GM18508 (cell line): ENCODE data around the gene KLK11.

Experiments
- ATAC-seq: cut with Tn5 transposase; IDR thresholded peaks from one replicate; pipeline ENCODE4 v1.9.1; 2021; ENCODE audit warnings: moderate number of reproducible peaks; ENCODE audit not compliant: insufficient read depth, unreplicated experiment

Gene KLK11

GRCh38 chr19:51026554-51026831 is at the start of gene KLK11:
Gene KLK11, minus strand, starts transcription at chr19:51026616. Its CDS starts 985 bp downstream, at chr19:51025631.
- ATAC-seq, result no peak

GRCh38 chr19:51075998-51076397 is 49.6 kb upstream of the KLK11 start:
- ATAC-seq, result no peak

GRCh38 chr19:51071095-51071405 is 44.6 kb upstream of the KLK11 start:
- no peak for ATAC-seq

GRCh38 chr19:51070334-51071094 is 44.1 kb upstream of the KLK11 start:
- ATAC-seq, result no peak

- no peak for ATAC-seq
These were observed 40.2 kb upstream of the KLK11 start for GRCh38 chr19:51066393-51067186.

- ATAC-seq, result no peak
These were observed 39.0 kb upstream of the KLK11 start for GRCh38 chr19:51065221-51065960.

GRCh38 chr19:51064534-51065220 is 38.3 kb upstream of the KLK11 start, which contains the start of gene KLK13:
Gene KLK13, minus strand, starts transcription at chr19:51065092. Its CDS starts 25 bp downstream, at chr19:51065067.
- ATAC-seq, result no peak

- ATAC-seq, result no peak
These were observed 37.2 kb upstream of the KLK11 start for GRCh38 chr19:51063664-51064063.

GRCh38 chr19:51060973-51061372 is 34.6 kb upstream of the KLK11 start:
- ATAC-seq, result no peak

- ATAC-seq, result no peak
These were observed 33.9 kb upstream of the KLK11 start for GRCh38 chr19:51060336-51060735.

GRCh38 chr19:51059715-51060114 is 33.3 kb upstream of the KLK11 start:
- ATAC-seq, result no peak

- ATAC-seq, result no peak
These were observed 29.4 kb upstream of the KLK11 start for GRCh38 chr19:51055866-51056265.

- no peak for ATAC-seq
These were observed 20.6 kb upstream of the KLK11 start for GRCh38 chr19:51047031-51047335.

GRCh38 chr19:51044327-51044726 is 17.9 kb upstream of the KLK11 start:
- no peak for ATAC-seq

GRCh38 chr19:51043497-51043896 is 17.1 kb upstream of the KLK11 start:
- no peak for ATAC-seq

- no peak for ATAC-seq
These were observed 13.7 kb upstream of the KLK11 start for GRCh38 chr19:51040151-51040550.

GRCh38 chr19:51036519-51036918 is 10.1 kb upstream of the KLK11 start:
- ATAC-seq, result no peak

- ATAC-seq, result no peak
These were observed 8.3 kb upstream of the KLK11 start, which contains the start of gene KLK12 for GRCh38 chr19:51034704-51035103. Gene KLK12, minus strand, starts transcription at chr19:51035002. Its CDS starts 381 bp downstream, at chr19:51034621.

- no peak for ATAC-seq
These were observed 5.4 kb upstream of the KLK11 start for GRCh38 chr19:51031880-51032225.

GRCh38 chr19:51031220-51031879 is 4.9 kb upstream of the KLK11 start:
- no peak for ATAC-seq
